Keratinocyte (primary cell): ENCODE results near the gene SH2B3.

Experiments
- EZH2 ChIP-seq: IDR thresholded peaks from one replicate; pipeline ENCODE4 v1.6.1; 2012; ENCODE audit warnings: inconsistent platforms, mild to moderate bottlenecking, low read length, moderate library complexity
- TF ChIP-seq, protein P1 (sequence below), 3 experiments: IDR thresholded peaks in 1 of 3; conservative IDR thresholded peaks in 1 of 3; optimal IDR thresholded peaks in 1 of 3; 2 replicates in 2 of 3; 3 replicates in 1 of 3; pipeline versions ENCODE3 to v1.5.1; 2011; ENCODE audit warnings: low read length in 3 of 3, mild to moderate bottlenecking in 3 of 3, moderate library complexity in 2 of 3, control low read depth in 1 of 3, inconsistent platforms in 1 of 3; ENCODE audit not compliant: insufficient read depth in 2 of 3; ENCODE audit errors: extremely low read depth in 1 of 3

DNA sequence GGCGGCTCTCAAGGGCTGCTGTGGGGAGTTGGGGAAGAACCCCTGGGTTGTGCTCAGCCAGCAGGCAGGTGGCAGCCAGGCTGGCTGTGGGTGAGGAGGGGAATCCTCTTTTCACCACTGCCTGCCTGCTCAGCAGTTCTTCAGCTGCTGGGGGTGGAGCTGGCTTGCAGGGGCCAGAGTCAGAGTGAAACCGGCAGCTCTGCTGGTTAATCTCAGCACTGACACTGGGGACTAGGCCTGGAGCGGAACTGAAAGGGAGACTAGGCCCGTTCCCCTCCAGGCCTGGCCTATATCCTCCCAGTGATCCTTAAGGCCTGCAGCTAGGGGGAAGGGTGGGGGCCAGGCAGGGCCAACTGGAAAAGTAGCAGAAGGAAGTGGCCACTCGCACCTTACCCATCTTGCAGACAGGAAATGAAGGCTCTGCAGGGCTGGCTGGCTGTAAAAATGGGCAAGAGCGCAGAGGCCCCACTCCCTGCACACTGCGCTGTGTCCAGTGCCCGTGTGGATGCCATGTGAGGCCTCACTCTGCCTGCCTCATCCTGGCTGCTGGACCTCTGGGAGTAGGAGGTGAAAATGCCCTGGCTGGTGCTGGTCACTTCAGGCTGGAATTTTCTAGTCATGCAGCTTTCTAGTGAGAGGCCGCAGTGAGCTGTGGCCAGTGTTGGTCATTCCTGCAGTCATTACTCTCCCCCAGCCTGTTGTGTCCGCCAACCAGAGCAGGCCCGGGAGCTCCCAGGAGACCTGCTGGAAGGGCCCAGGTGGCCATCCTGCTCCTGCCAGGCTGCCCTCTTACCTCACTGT is 39.4 kb downstream of the SH2B3 start:
- TF ChIP-seq, protein P1, sequence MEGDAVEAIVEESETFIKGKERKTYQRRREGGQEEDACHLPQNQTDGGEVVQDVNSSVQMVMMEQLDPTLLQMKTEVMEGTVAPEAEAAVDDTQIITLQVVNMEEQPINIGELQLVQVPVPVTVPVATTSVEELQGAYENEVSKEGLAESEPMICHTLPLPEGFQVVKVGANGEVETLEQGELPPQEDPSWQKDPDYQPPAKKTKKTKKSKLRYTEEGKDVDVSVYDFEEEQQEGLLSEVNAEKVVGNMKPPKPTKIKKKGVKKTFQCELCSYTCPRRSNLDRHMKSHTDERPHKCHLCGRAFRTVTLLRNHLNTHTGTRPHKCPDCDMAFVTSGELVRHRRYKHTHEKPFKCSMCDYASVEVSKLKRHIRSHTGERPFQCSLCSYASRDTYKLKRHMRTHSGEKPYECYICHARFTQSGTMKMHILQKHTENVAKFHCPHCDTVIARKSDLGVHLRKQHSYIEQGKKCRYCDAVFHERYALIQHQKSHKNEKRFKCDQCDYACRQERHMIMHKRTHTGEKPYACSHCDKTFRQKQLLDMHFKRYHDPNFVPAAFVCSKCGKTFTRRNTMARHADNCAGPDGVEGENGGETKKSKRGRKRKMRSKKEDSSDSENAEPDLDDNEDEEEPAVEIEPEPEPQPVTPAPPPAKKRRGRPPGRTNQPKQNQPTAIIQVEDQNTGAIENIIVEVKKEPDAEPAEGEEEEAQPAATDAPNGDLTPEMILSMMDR (optimal IDR thresholded peaks at IDR 0.05 in 1 of 3, IDR thresholded peaks at IDR 0.05 in 1 of 3, conservative IDR thresholded peaks at IDR 0.05 in 1 of 3; ENCODE audit: extremely low read depth in 1 of 3, insufficient read depth in 2 of 3, low read length in 3 of 3) = no peak
- no peak for TF ChIP-seq EZH2
